Measurements from ENCODE around the gene PRKCZ.

The PRKCZ gene

DNA sequence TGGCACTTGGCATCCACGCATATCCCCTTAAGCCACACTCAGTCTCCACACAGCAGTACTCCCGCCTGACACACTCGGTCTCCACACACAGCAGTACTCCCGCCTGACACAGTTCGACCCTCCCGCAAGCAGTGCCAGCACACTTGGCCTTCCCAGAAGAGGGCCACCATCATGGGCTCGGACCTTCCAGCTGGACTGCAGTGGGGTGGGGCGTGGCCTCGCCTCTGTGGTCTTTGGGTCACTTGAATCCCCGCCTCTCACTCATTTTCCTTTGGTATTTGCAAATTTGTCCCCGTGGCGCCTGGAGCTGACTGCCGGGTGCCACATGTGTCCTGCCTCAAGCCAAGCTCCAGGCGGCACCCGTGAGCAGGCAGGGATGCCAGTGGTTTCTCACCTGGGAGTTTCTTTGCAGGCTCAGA lies 80.7 kb downstream of the PRKCZ start:
- TF ChIP-seq, protein P1, sequence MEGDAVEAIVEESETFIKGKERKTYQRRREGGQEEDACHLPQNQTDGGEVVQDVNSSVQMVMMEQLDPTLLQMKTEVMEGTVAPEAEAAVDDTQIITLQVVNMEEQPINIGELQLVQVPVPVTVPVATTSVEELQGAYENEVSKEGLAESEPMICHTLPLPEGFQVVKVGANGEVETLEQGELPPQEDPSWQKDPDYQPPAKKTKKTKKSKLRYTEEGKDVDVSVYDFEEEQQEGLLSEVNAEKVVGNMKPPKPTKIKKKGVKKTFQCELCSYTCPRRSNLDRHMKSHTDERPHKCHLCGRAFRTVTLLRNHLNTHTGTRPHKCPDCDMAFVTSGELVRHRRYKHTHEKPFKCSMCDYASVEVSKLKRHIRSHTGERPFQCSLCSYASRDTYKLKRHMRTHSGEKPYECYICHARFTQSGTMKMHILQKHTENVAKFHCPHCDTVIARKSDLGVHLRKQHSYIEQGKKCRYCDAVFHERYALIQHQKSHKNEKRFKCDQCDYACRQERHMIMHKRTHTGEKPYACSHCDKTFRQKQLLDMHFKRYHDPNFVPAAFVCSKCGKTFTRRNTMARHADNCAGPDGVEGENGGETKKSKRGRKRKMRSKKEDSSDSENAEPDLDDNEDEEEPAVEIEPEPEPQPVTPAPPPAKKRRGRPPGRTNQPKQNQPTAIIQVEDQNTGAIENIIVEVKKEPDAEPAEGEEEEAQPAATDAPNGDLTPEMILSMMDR (IDR thresholded peaks at IDR 0.05; ENCODE audit: low read depth, low read length), result no peak
- no peak for TF ChIP-seq EZH2phosphoT487 (IDR thresholded peaks at IDR 0.05; ENCODE audit: low read depth)
- H3K79me2 ChIP-seq (ENCODE audit: low read length), result no peaks in the 10 kb centered on the region
- H3K9me3 ChIP-seq (ENCODE audit: insufficient read depth, low read length), result no peaks in the 10 kb centered on the region
- H3K27ac ChIP-seq (ENCODE audit: low read length), result no peak overlapping the region
- H3K27me3 ChIP-seq (ENCODE audit: low read depth, low read length), result 0 out of 2 replicates have a peak, but pooled peaks cover 3% of the 10 kb centered on the region
- H3K4me2 ChIP-seq (ENCODE audit: low read length), result no peak overlapping the region
- H2AFZ ChIP-seq (ENCODE audit: low read depth, low read length), result no peak overlapping the region
- no peaks in the 10 kb centered on the region for H3K36me3 ChIP-seq (replicated peaks; ENCODE audit: low read depth, low read length)
- H3K9ac ChIP-seq (ENCODE audit: low read length), result no peak overlapping the region
- no peaks in the 10 kb centered on the region for H4K20me1 ChIP-seq (ENCODE audit: insufficient read depth, low read length)
- no peak overlapping the region for H3K4me3 ChIP-seq (ENCODE audit: low read length)
- peaks cover 27% of the 10 kb centered on the region for H3K4me1 ChIP-seq (ENCODE audit: low read length)

DNA sequence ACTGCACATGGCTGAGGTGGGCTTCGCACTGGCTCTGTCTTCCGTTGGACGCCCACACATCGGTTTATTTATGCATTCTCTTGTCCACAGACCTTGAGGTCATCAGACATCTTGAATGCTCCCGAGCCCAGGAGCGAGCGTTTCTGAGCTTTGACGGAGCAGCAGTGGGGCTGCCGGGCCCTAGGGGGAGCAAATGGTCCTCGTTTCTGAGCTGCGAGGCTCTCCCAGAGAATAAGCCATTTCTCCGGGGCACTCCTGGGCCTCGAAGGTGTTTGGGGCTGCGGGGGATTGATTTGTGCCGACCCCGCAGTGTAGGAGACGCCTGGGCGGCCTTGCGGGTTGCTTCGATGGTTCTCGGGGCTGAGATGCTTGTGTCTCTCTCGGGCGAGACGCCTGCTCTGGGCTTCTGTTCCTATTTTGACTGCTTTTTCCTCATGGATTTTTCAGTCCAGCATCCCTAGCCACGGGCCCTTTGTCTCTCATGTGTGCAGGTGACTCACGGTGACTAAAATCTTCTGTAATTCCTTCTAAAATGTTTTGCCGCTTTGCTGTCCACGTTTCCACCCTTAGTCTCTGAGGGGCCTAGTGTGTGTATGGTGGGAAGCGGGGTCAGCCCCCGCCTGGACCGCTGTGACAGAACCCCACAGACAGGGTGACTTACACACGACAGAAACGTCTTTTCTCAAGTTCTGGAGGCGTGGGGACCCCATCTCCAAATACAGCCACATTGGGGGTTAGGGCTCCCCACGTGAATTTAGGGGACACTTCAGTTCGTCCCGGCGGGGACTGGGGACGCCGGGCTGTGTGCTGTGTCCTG lies 82.2 kb downstream of the PRKCZ start:
- no peak overlapping the region for H3K27ac ChIP-seq (ENCODE audit: low read length)
- no peaks in the 10 kb centered on the region for H3K9me3 ChIP-seq (ENCODE audit: insufficient read depth, low read length)
- peak overlapping the region; percentile 63; the same call in 1 of the 2 replicates for H2AFZ ChIP-seq (ENCODE audit: low read depth, low read length)
- peaks cover 12% of the 10 kb centered on the region for H3K4me1 ChIP-seq (ENCODE audit: low read length)
- no peaks in the 10 kb centered on the region for H3K36me3 ChIP-seq (replicated peaks; ENCODE audit: low read depth, low read length)
- H3K9ac ChIP-seq (ENCODE audit: low read length), result peak overlapping the region; percentile 44
- no peak for TF ChIP-seq EZH2phosphoT487 (IDR thresholded peaks at IDR 0.05; ENCODE audit: low read depth)
- TF ChIP-seq, protein P1 (IDR thresholded peaks at IDR 0.05; ENCODE audit: low read depth, low read length), result no peak
- H3K4me3 ChIP-seq (ENCODE audit: low read length), result peak overlapping the region; percentile 83
- no peaks in the 10 kb centered on the region for H4K20me1 ChIP-seq (ENCODE audit: insufficient read depth, low read length)
- H3K79me2 ChIP-seq (ENCODE audit: low read length), result no peaks in the 10 kb centered on the region
- peaks cover 2% of the 10 kb centered on the region; the same call in 1 of the 2 replicates for H3K27me3 ChIP-seq (ENCODE audit: low read depth, low read length)
- H3K4me2 ChIP-seq (ENCODE audit: low read length), result peak overlapping the region; percentile 93

DNA sequence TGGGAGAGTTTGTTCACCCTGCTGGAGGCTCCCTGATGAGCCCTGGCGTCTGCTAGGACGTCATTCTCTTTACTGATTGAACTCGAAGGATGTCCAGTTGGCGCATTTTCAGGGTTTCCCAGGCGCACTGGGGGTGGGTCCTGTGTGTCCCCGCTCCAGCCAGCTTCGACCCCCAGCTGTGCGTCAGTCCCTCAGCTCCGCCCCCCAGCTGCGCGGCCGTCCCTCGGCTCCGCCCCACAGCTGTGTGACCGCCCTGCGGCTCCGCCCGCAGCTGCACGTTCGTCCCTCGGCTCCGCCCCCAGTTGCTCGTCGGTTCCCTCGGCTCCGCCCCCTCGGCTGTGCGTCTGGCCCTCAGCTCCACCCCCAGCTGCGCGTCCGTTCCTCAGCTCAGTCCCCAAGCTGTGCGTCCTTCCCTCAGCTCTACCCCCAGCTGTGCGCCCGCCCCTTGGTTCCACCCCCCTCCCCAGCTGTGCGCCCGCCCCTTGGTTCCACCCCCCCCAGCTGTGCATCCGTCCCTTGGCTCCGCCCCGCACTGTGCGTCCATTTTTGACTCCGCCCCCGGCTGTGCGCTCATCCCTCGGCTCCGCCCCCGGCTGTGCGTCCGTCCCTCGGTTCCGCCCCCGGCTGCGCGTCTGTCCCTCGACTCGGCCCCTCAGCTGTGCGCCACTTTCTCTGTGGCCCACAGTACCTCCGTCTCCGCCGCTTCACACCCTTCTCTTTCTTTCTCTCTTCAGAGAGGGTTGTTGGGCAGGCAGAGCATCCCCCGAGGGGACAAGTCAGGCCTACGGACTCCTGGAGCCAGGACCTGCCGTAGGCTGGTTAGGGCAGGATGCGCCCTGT lies 83.0 kb downstream of the PRKCZ start:
- no peaks in the 10 kb centered on the region for H3K79me2 ChIP-seq (ENCODE audit: low read length)
- H3K27me3 ChIP-seq (ENCODE audit: low read depth, low read length), result peaks cover 5% of the 10 kb centered on the region
- H3K36me3 ChIP-seq (replicated peaks; ENCODE audit: low read depth, low read length), result no peaks in the 10 kb centered on the region
- TF ChIP-seq, protein P1 (IDR thresholded peaks at IDR 0.05; ENCODE audit: low read depth, low read length), result no peak
- no peak for TF ChIP-seq EZH2phosphoT487 (IDR thresholded peaks at IDR 0.05; ENCODE audit: low read depth)
- H4K20me1 ChIP-seq (ENCODE audit: insufficient read depth, low read length), result no peaks in the 10 kb centered on the region
- H3K27ac ChIP-seq (ENCODE audit: low read length), result no peak overlapping the region
- H3K9ac ChIP-seq (ENCODE audit: low read length), result peak overlapping the region; percentile 44
- H2AFZ ChIP-seq (ENCODE audit: low read depth, low read length), result peak overlapping the region; percentile 72; the same call in 1 of the 2 replicates
- peaks cover 7% of the 10 kb centered on the region for H3K4me1 ChIP-seq (ENCODE audit: low read length)
- H3K9me3 ChIP-seq (ENCODE audit: insufficient read depth, low read length), result no peaks in the 10 kb centered on the region
- peak overlapping the region; percentile 93 for H3K4me2 ChIP-seq (ENCODE audit: low read length)
- peak overlapping the region; percentile 83 for H3K4me3 ChIP-seq (ENCODE audit: low read length)

DNA sequence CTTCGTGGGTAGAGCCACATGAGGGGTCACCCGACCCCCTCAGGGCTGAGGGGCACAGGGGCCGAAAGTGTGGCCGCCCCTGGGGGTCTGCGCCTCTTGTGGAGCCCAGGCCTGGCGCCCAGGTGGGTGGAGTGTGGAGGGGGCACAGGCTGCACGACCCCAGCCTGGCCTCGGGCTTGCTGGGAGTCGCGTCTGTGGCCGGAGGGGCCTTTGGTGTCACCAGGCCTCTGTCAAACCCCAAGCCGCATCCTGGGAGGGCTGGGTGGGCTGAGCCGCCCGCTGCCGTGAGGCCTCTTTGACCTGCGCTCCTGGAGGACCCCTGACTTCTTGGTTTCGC lies 83.6 kb downstream of the PRKCZ start:
- peak overlapping the region; percentile 92 for H3K4me2 ChIP-seq (ENCODE audit: low read length)
- H3K9me3 ChIP-seq (ENCODE audit: insufficient read depth, low read length), result no peaks in the 10 kb centered on the region
- H3K4me3 ChIP-seq (ENCODE audit: low read length), result peak overlapping the region; percentile 83
- H3K27me3 ChIP-seq (ENCODE audit: low read depth, low read length), result peaks cover 5% of the 10 kb centered on the region
- no peaks in the 10 kb centered on the region for H3K79me2 ChIP-seq (ENCODE audit: low read length)
- H2AFZ ChIP-seq (ENCODE audit: low read depth, low read length), result 0 out of 2 replicates have a peak overlapping the region, but pooled peaks have one; percentile 72
- peaks cover 7% of the 10 kb centered on the region for H3K4me1 ChIP-seq (ENCODE audit: low read length)
- H3K9ac ChIP-seq (ENCODE audit: low read length), result peak overlapping the region; percentile 41; the same call in 1 of the 2 replicates
- TF ChIP-seq, protein P1 (IDR thresholded peaks at IDR 0.05; ENCODE audit: low read depth, low read length), result no peak
- TF ChIP-seq EZH2phosphoT487 (IDR thresholded peaks at IDR 0.05; ENCODE audit: low read depth), result no peak
- no peaks in the 10 kb centered on the region for H3K36me3 ChIP-seq (replicated peaks; ENCODE audit: low read depth, low read length)
- H4K20me1 ChIP-seq (ENCODE audit: insufficient read depth, low read length), result no peaks in the 10 kb centered on the region
- H3K27ac ChIP-seq (ENCODE audit: low read length), result no peak overlapping the region

Data from OCI-LY3 (cell line).